HG03135 (cell line): Measurements from ENCODE around the gene TJP1.
"Not testable (repeated sequence)": the region's sequence is repeated elsewhere in the genome, so short reads cannot be mapped to it uniquely, and the experiment has no call there.

ENCODE experiments used
- ATAC-seq: cut with Tn5 transposase; IDR thresholded peaks from one replicate; pipeline ENCODE4 v1.9.1; 2021; ENCODE audit warnings: mild to moderate bottlenecking, moderate library complexity; ENCODE audit not compliant: unreplicated experiment

The TJP1 gene

DNA sequence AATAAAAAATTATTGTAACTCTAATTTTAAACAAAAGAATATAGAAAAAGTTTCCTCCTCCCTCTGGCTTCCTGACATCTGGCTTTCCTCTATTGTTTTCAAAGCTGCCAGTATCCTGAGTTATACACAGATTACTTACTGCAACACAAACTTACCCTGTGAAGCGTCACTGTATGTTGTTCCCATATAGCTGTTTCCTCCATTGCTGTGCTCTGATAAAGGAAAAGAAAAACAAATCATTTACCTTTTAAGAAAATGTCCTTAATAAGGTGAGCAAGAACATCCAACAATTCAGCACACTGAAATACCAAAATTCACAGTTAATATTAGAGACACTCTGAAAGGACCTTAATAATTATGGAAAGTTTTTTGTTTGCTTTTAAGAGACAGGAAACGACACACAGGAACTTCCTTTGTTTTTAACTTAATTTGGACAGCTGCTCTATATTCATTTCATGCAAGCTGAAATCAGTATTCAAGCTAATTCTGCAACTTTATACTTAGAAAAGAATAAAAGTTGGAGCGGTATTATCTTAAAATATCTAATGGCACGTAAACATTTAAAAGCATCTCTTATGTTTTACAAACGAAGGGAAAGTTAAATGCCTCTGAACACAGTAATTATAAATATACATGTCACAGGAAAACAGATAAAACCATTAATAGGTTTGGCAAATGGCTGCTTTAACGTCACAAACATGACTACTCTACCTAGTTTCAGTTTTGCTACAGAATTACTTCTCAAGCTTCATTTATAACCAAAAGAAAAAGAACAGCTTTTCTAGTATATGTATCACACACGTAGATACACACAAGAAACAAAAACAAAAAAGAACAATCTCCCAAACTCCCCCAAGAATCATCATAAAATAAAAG lies 21.5 kb downstream of the TJP1 start:
- no peak for ATAC-seq

DNA sequence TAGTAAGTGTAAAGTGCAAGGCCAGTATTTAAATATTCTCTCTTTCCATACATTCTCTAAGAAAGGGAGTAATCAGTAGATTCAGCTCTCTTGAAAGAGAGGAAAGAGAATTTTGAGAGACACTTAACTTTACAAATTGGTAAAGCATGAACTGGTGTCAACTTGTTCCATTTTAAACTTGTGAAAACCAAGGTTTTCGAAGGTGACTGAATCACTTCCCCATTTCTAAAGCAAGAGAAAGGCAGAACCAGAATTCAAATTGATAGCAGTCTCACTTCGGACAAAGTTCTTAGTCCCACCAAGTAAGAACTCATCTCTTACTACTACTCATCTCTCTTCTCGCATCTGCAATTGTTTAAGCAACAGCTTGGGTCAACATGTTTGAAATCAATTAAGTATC lies 22.4 kb downstream of the TJP1 start:
- no peak for ATAC-seq

DNA sequence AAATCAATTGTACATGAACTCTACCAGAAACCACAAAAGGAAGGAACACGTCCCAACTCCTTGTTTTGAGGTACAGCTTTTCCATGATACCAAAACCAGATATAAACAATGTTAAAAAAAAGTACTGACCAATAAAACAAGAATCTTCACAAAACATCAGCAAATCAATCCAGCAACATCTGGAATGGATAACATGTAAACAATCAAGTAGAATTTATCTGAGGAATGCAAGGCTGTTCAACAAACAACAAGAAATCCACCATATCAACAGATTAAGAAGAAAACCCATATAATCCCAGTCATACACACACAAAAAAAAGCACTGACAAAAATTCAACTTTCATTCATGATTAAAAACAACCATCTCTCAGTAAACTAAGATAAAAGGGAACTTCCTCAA lies 26.7 kb downstream of the TJP1 start:
- ATAC-seq = no peak

DNA sequence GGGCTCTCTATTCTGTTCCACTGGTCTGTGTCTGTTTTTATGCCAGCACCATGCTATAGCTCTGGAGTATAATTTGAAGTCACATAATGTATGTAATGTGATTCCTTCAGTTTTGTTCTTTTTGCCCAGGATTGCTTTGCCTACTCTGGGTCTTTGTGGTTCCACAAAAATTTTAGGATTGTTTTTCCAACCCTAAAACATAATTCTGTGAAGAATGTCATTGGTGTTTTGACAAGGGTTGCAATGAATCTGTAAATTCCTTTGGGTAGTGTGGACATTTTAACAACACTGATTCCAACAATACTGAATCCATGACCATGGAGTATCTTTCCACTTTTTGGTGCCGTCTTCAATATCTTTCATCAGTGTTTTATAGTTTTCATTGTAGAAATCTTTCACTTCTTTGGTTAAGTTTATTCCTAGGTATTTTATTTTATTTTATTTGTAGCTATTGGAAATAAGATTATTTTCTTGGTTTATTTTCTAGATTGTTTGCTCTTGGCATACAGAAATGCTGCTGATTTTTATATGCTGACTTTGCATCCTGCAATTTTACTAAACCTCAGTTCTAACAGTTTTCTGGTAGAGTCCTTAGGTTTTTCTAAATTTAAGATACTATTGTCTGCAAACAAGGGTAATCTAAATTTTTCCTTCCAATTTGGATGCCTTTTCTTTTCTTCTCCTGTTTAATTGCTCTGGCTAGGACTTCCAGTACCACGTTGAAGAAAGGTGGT lies 29.7 kb downstream of the TJP1 start:
- ATAC-seq = no peak

DNA sequence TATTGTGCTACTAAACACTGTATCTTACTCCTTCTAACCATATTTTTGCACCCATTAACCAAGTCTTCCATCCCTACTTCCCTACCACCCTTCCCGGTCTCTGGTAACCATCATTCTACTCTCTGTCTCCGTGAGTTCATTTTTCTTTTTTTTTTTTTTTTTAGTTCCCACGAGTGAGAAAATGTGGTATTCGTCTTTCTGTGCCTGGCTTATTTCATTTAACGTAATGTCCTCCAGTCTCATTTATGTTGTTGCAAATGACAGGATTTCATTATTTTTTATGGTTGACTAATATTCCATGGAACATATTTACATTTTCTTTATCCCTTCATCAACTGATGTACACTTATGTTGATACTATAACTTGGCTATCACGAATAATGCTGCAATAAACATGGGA lies 31.7 kb downstream of the TJP1 start:
- no peak for ATAC-seq

DNA sequence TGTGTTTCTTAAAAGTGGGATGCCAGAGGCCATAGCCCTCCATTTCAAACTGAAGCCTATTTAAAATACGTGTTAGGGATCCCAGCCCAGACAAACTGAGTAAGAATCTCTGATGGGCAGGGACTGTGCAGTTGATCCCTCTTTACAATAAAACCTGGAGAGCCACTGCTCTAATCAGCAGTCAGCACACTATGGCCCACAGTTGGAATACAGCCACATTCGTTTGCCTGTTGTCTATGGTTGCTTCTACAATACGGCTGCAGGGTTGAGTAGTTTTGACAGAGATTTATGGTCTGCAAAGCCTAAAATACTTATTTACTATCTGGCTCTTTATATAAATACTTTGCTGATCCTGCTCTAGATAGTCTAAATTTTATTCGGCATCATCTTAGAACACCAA lies 32.4 kb downstream of the TJP1 start:
- ATAC-seq = no peak

DNA sequence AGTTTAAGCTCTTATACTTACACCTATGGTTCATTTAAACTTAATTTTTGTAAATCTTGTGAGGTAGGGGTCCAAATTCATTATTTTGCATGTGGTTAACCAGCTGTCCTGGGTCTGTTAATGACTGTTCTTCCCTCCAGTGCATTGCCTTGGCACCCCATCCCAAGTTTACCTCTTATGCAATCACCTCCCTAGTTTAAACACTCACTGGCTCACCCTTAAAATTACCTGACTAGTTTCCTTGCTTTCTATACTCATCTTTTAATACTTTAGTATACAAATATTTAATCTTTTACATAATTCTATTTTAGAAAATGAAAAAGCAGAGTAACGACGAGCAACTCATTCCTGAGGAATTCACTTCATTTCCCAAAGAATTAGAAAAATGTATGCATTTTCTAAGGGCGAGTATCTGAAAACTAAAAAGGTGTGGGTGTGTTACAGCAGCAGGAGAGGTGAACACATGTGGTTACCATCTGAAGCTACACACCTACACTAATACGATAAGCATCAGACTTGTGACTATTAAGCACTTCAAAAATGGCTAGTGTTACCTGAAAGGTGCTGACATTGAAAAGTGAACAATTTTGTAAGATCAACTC lies 33.7 kb downstream of the TJP1 start:
- ATAC-seq = no peak

DNA sequence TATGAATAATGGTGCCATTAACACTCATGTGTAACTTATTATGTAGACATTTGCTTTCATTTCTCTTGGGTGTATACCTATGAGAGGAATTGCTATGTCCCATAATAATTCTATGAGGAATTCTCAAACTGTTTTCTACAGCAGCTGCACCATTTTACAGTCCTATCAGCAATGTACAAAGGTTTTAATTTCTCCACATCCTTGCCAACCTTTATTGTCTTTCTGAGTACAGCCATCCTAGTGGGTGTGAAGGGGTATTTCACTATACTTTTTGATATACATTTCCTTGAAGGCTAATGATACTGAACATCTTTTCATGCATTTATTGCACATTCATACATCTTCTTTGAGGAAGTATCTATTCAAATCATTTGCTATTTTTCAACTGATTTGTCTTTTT lies 34.5 kb downstream of the TJP1 start:
- no peak for ATAC-seq

DNA sequence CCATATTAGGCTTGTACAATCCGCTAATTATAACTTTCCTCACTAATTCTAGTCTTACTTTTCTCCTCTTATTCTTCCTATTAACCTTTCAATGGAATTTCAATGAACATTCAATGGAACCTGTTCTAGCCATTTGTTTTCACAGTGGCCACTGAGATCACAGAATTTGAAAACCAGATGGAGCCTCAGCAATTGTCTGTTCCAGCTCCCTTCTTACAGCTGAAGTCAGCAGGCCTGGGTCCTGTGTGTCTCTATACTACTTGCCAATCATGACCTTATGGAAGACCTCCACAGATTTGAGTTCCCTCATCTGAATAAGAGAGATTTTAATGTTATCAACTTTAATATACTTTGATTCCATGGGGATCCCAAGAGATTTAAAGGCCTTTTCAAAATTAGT lies 36.6 kb downstream of the TJP1 start:
- no peak for ATAC-seq

DNA sequence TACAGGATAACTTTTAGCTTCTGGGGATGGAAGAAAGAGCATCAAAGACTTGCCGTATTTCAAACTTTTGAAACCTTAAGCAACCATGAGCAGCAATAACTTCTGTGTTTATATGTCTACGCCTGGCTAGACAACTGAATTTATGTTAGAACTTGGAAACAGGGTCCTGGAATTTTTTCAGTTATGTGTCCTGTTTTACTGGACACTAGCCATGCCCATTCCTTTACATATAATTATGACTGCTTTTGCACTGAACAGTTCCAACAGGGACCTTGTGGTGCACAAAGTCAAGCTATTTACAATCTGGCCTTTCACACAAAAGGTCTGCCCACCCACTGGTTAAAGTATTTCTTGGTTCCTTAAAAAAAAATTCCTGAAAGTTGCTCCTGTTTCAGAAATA lies 37.1 kb downstream of the TJP1 start:
- no peak for ATAC-seq

DNA sequence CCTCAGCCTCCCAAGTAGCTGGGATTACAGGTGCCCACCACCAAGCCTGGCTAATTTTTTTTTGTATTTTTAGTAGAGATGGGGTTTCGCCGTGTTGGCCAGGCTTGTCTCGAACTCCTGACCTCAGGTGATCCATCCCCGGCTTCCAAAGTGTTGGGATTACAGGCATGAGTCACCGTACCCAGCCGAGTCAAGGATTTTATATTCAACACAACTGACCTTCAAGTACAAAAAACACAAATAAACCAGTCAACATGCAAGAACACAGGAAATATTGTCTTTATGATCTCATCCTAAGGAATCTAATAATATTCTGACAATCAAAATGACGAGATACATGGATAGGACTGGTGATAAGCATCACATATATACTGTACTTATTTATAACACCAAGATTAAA lies 37.9 kb downstream of the TJP1 start:
- no peak for ATAC-seq

DNA sequence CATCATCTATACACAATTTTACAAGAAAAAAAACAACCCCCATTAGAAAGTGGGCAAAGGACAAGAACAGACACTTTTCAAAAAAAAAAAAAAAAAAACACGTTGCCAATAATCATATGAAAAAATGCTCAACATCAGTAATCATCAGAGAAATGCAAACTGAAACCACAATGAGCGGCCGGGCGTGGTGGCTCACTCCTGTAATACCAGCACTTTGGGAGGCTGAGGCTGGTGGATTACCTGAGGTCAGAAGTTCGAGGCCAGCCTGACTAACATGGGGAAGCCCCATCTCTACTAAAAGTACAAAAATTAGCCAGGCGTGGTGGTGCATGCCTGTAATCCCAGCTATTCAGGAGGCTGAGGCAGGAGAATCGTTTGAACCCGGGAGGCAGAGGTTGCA lies 39.5 kb downstream of the TJP1 start:
- ATAC-seq = not testable (repeated sequence)

DNA sequence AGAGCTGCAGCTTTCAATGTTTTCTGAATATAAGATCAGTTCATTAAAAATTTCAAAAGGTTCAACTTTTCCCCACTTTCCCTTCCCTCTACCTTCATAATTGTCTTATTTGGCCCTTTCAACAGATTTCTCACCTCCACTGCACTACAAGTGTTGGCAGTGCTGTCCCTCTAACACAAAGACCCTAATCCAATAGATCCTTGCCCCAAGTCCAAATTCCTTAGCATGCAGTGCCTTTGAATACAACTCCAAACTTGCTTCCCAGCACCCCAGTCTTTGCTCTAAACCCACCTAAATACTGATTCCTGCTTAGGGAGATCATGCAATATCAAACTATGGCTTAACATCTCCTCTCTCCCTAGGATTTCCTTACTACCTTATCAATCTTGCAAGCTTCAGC lies 43.9 kb downstream of the TJP1 start:
- ATAC-seq = no peak

DNA sequence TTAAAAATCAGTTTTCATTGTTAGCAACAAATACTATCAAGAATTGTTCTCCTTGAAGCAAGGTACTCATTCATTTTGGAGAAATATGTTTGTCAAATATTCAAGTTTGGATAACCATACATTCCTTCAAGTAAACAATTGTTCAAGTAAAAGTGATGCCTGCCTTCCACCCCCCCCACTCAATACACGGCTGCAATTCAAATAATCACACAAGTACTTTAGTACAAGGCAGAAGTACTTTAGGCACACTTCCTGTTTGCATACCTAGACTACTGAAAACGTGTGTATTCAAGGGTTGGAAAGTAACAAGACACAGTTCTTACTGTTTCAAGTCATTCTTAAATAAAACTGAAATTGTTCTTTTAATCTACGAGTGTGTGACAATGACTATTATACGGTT lies 45.4 kb downstream of the TJP1 start:
- no peak for ATAC-seq

DNA sequence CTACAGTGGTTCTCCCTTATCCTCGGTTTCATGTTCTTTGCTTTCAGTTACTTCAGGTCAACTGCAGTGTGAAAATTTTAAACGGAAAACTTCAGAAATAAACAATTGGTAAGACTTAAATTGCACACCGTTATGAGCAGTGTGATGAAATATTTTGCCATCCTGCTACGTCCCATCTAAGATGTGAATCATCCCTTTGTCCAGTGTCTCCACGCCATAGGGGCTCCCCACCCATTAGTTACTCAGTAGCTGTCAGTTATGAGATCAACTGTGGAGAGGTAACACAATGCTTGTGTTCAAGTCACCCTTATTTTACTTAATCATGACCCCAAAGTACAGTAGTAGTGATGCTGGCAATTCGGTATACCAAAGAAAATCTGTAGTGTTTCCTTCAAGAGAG lies 47.4 kb downstream of the TJP1 start:
- ATAC-seq = no peak

DNA sequence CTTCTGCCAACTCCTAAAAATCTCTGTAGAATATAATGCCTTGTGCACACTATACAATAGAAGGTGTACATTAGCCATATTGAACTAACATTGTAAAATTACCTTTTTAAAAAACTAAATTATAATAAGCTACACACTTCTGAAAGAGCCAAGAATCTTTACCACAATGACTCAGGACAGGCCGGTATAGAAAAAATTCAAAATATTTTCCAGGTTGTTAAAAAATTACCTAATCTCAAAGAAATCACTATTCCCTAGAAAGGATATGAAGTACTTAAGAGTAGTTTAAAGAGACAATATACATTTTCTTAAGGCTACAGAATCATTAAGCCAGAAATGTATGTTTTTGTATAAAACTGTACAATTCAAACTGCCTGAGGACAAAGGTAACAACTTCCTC lies 48.5 kb downstream of the TJP1 start:
- ATAC-seq = no peak

DNA sequence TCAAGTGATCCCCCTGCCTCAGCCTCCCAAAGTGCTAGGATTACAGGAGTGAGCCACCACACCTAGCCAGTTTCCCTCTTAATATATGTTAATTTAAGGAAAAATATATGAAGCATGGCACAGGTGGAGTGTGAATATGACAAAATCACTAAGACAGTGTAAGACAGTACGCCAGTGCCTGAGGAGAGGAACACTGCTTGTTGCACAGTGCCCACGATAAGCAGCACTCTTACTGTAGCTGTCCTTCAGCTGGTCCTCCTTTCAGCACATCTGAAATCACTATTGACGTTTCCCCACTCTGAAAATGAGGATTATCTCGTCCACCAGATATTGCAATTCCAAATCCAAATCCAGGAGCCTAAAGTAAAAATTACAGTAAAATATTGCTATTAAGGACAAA lies 49.3 kb downstream of the TJP1 start:
- ATAC-seq = no peak

DNA sequence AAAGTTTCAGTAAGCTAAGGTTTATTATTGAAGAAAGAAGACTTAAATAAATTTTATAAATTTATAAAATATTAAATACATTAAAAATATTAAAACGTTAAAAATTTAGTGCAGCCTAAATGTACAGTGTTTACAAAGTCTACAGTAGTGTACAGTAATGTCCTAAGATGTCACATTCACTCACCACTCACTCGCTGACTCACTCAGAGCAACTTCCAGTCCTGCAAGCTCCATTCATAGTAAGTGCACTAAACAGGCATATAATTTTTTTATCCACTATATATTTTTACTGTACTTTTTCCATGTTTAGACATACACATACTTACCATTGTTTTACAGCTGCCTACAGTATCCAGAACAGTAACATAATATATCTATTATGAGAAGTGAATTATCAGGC lies 51.5 kb downstream of the TJP1 start:
- no peak for ATAC-seq

DNA sequence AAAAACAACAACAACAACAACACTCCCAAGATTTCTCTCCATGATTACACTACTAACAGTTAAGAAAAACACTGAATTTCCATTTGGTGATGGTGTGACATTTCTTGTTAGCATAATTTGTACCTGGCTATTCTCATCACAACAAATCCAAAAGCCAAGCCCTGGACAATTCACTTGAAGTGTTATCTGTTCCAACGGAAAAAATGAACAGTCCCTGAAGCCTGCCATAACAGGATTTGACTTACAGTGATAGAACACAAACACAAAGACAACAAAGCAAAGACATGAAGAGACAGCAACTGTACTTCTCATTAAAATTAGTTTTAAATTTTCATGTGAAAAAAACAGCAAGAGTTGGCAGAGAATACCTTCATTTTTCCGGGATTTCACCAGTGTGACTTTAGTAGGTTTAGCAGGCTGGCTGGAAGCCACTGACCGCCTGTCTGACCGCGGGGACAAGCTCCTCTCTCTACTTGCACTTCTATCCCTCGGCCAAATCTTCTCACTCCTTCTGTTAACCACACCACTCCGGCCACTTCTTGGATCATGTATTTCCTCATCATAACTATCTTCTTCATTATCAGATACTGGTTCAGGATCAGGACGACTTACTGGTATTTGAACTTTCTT lies 56.3 kb downstream of the TJP1 start:
- ATAC-seq = no peak

DNA sequence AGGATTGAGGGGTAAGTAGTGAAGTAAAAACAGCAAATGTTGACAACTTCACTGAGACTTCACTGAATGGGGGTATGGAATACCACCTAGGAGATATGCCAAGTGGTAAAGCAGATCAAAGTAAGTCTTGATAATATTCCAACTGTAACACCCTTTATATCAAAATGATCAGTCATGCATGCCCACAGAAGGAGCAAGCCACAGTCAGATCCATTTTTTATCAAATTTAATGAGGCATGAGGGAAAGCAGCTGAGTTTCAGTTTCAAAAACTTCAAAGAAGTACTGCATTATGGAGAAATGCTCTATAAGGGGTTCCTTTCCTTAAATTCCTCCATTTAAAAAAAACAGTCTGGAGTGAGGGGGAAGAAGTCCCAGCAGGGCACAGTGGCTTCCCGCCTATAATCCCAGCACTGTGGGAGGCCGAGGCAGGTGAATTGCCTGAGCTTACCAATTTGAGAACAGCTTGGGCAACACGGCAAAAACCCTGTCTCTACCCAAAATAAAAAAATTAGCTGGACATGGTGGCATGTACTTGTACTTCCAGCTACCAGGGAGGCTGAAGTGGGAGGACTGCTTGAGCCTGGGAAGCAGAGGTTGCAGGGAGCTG lies 56.9 kb downstream of the TJP1 start:
- no peak for ATAC-seq

DNA sequence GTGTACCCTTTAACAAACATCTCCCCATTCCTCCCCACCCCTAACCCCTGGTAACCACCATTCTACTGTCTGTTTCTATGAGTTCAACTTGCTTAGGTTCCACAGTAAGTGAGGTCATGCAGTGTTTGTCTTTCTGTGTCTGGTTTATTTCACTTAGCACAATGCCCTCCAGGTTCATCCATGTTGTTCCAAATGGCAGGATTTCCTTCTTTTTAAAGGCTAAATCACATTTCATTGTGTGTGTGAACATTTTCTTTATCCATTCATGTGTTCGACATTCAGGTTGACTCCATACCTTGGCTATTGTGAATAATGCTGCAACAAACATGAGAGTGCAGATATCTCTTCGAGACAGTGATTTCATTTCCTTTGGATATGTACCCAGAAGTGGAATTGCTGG lies 62.7 kb downstream of the TJP1 start:
- no peak for ATAC-seq
